ENCODE measurements around the gene GPR32. TPM values are rescaled to one million over a fixed set of nuclear protein-coding genes. Genes with fewer than 3 reads are reported as not detected.

Gene GPR32
- total and polyA plus RNA-seq, 10 of the 15 experiments (the other 5 are each of a cell fraction or from before 2014, with no cell fraction given): not detected

DNA sequence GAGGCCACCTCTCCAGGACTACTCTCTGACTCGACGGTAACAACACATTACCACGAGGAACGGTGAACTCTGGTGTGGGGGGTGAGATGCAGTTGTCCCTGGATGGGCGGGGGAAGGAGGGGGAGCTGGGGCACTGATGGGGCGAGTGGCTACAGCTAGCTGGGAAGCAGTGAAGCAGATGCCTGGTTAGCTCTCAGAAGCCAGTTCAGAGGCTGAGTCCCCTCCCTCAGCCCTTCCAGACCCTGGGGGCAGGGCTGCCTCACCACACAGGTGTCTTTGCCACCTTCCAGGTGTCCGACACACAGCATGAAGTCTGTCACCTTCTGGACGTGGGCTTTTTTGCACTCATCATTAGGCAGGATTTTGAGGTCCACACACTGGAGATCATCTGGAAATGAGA, 49.4 kb downstream of the GPR32 start:
- Histone ChIP-seq H3K27ac (ENCODE audit: control insufficient read depth, insufficient read depth) (no peak overlapping the region; the same call in 1 of the 2 replicates), H3K79me2 (ENCODE audit: control insufficient read depth, insufficient read depth, low read length) (peaks cover 4% of the 10 kb centered on the region), H3K4me2 (ENCODE audit: control insufficient read depth, insufficient read depth) (peak overlapping the region; percentile 84), H2AFZ (ENCODE audit: control insufficient read depth, low read depth, low read length) (no peak overlapping the region), H3K4me1 (ENCODE audit: control insufficient read depth, insufficient read depth, low read length) (peaks cover 36% of the 10 kb centered on the region), H4K20me1 (ENCODE audit: control insufficient read depth, insufficient read depth) (no peaks in the 10 kb centered on the region), H3K27me3 (replicated peaks in 1 of 2; ENCODE audit: control insufficient read depth in 2 of 2, insufficient read depth in 2 of 2, low read length in 1 of 2) (no peaks in the 10 kb centered on the region), H3K4me3 (peak overlapping the region; percentile 97), H3K9me3 (replicated peaks; ENCODE audit: control insufficient read depth, insufficient read depth, low read length) (peaks cover 3% of the 10 kb centered on the region; the same call in 2 of the 3 replicates), H3K9ac (ENCODE audit: control insufficient read depth, insufficient read depth, low read length) (0 out of 2 replicates have a peak overlapping the region, but pooled peaks have one; percentile 17), H3K36me3 (ENCODE audit: control insufficient read depth in 2 of 2, insufficient read depth in 2 of 2, low read length in 1 of 2) (no peaks in the 10 kb centered on the region)
- in situ Hi-C loops (cut with MboI) (loop anchor here (10.0 kb wide), 1 partner anchor 545 kb away; the partner anchor contains the start of genes CLDND2 and ETFB), intact Hi-C loops (cut with micrococcal nuclease; ENCODE audit: unreplicated experiment) (loop anchor here (2.0 kb wide), 1 partner anchor 15 kb away; no protein-coding TSS in a partner anchor)
- ATAC-seq (no peak), DNase-seq (ENCODE audit: low read depth, low spot score) (no peak), FAIRE-seq (no peak)
- CTCF ChIA-PET: interaction anchor here (0.6 to 2.7 kb wide), 7 partner anchors 14 to 78 kb away, joined by 3 to 15 read pairs (median 5); partner anchors contain the start of gene KLK15
- SMC1A ChIA-PET (ENCODE audit: uncharacterized antibody, unreplicated experiment): interaction anchor here (0.6 to 4.6 kb wide), 7 partner anchors 12 to 101 kb away, joined by 3 to 16 read pairs (median 4); no protein-coding TSS in a partner anchor
- no peak for TF ChIP-seq CHD2 (IDR thresholded peaks at IDR 0.05; ENCODE audit: borderline replicate concordance, low read depth, low read length)
- TF ChIP-seq RUNX3 (IDR thresholded peaks at IDR 0.05; ENCODE audit: low read length): no peak
- TF ChIP-seq TBL1XR1 (IDR thresholded peaks at IDR 0.05; ENCODE audit: low read depth, low read length): no peak
- no peak for TF ChIP-seq MXI1 (IDR thresholded peaks at IDR 0.05; ENCODE audit: low read depth, low read length)
- no peak for TF ChIP-seq BCL11A (IDR thresholded peaks at IDR 0.05; ENCODE audit: low read depth, low read length)
- TF ChIP-seq CHD1 (IDR thresholded peaks at IDR 0.05; ENCODE audit: low read depth, low read length): no peak
- TF ChIP-seq TAF1 (IDR thresholded peaks at IDR 0.05; ENCODE audit: borderline replicate concordance, low read depth, low read length): no peak
- TF ChIP-seq TCF7 (IDR thresholded peaks at IDR 0.05; ENCODE audit: borderline replicate concordance): no peak
- TF ChIP-seq IKZF2 (IDR thresholded peaks at IDR 0.05): no peak
- TF ChIP-seq JUNB (IDR thresholded peaks at IDR 0.05): no peak
- no peak for TF ChIP-seq HCFC1 (IDR thresholded peaks at IDR 0.05; ENCODE audit: low read length)
- RAD21 ChIA-PET (ENCODE audit: unreplicated experiment): interaction anchor here (0.8 to 2.4 kb wide), 8 partner anchors 15 to 490 kb away, joined by 3 to 11 read pairs (median 6); partner anchors contain the start of gene KCNC3
- POLR2A ChIA-PET: interaction anchor here (0.7 to 2.9 kb wide), 6 partner anchors 15 to 477 kb away, joined by 3 to 19 read pairs (median 4); no protein-coding TSS in a partner anchor
- WGBS (ENCODE audit: insufficient coverage, insufficient replicate concordance, low lambda C conversion rate, missing lambda C conversion rate): 36% methylated on average over 7 of the region's 8 CpGs
- BruUV-seq (replicated peaks): no TSS peak

Data from GM12878 (cell line).